Measurements from ENCODE around the gene GJB4.
A peak's percentile ranks its signal among the peaks of the same experiment; 100 is the strongest.

GJB4 gene

GRCh38 chr1:34776911-34777310, 17.4 kb downstream of the GJB4 start:
- Histone ChIP-seq H3K36me3 (ENCODE audit: control insufficient read depth, insufficient read depth, low read length) (no peaks in the 10 kb centered on the region), H3K9me3 (ENCODE audit: control insufficient read depth, low read length) (no peaks in the 10 kb centered on the region), H3K4me3 (ENCODE audit: insufficient read depth, low read depth, low read length, poor library complexity, severe bottlenecking) (no peak overlapping the region), H3K27ac (ENCODE audit: insufficient read depth, low read length, poor library complexity, severe bottlenecking) (no peak overlapping the region), H3K27me3 (replicated peaks; ENCODE audit: control insufficient read depth, insufficient read depth, low read length, poor library complexity, severe bottlenecking) (peaks cover 12% of the 10 kb centered on the region), H3K4me1 (ENCODE audit: control insufficient read depth, insufficient read depth, low read length, poor library complexity, severe bottlenecking) (peaks cover 9% of the 10 kb centered on the region)
- no peak for DNase-seq

GRCh38 chr1:34777519-34778321, 18.2 kb downstream of the GJB4 start:
- peaks cover 18% of the 10 kb centered on the region for H3K27me3 ChIP-seq (replicated peaks; ENCODE audit: control insufficient read depth, insufficient read depth, low read length, poor library complexity, severe bottlenecking)
- no peak overlapping the region for H3K27ac ChIP-seq (ENCODE audit: insufficient read depth, low read length, poor library complexity, severe bottlenecking)

GRCh38 chr1:34778381-34778780, 18.8 kb downstream of the GJB4 start:
- DNase-seq, result no peak
- Histone ChIP-seq H3K27me3 (replicated peaks; ENCODE audit: control insufficient read depth, insufficient read depth, low read length, poor library complexity, severe bottlenecking) (peaks cover 18% of the 10 kb centered on the region), H3K27ac (ENCODE audit: insufficient read depth, low read length, poor library complexity, severe bottlenecking) (no peak overlapping the region), H3K4me3 (ENCODE audit: insufficient read depth, low read depth, low read length, poor library complexity, severe bottlenecking) (no peak overlapping the region), H3K9me3 (ENCODE audit: control insufficient read depth, low read length) (no peaks in the 10 kb centered on the region), H3K36me3 (ENCODE audit: control insufficient read depth, insufficient read depth, low read length) (no peaks in the 10 kb centered on the region), H3K4me1 (ENCODE audit: control insufficient read depth, insufficient read depth, low read length, poor library complexity, severe bottlenecking) (peaks cover 12% of the 10 kb centered on the region)

More at GRCh38 chr1:34777519-34778321, 18.2 kb downstream of the GJB4 start:
- no peak overlapping the region for H3K4me3 ChIP-seq (ENCODE audit: insufficient read depth, low read depth, low read length, poor library complexity, severe bottlenecking)
- DNase-seq, result no peak
- H3K36me3 ChIP-seq (ENCODE audit: control insufficient read depth, insufficient read depth, low read length), result no peaks in the 10 kb centered on the region
- H3K9me3 ChIP-seq (ENCODE audit: control insufficient read depth, low read length), result no peaks in the 10 kb centered on the region
- H3K4me1 ChIP-seq (ENCODE audit: control insufficient read depth, insufficient read depth, low read length, poor library complexity, severe bottlenecking), result peaks cover 12% of the 10 kb centered on the region

- no peak for DNase-seq
- Histone ChIP-seq H3K27ac (ENCODE audit: insufficient read depth, low read length, poor library complexity, severe bottlenecking) (no peak overlapping the region), H3K36me3 (ENCODE audit: control insufficient read depth, insufficient read depth, low read length) (no peaks in the 10 kb centered on the region), H3K4me1 (ENCODE audit: control insufficient read depth, insufficient read depth, low read length, poor library complexity, severe bottlenecking) (peaks cover 12% of the 10 kb centered on the region), H3K27me3 (replicated peaks; ENCODE audit: control insufficient read depth, insufficient read depth, low read length, poor library complexity, severe bottlenecking) (peaks cover 18% of the 10 kb centered on the region), H3K9me3 (ENCODE audit: control insufficient read depth, low read length) (no peaks in the 10 kb centered on the region), H3K4me3 (ENCODE audit: insufficient read depth, low read depth, low read length, poor library complexity, severe bottlenecking) (no peak overlapping the region)
Measured at GRCh38 chr1:34779005-34779404, 19.5 kb downstream of the GJB4 start.

GRCh38 chr1:34779526-34779925, 20.0 kb downstream of the GJB4 start:
- no peak for DNase-seq
- no peak overlapping the region for H3K27ac ChIP-seq (ENCODE audit: insufficient read depth, low read length, poor library complexity, severe bottlenecking)
- H3K27me3 ChIP-seq (replicated peaks; ENCODE audit: control insufficient read depth, insufficient read depth, low read length, poor library complexity, severe bottlenecking), result peaks cover 18% of the 10 kb centered on the region
- H3K4me1 ChIP-seq (ENCODE audit: control insufficient read depth, insufficient read depth, low read length, poor library complexity, severe bottlenecking), result peaks cover 12% of the 10 kb centered on the region
- H3K9me3 ChIP-seq (ENCODE audit: control insufficient read depth, low read length), result no peaks in the 10 kb centered on the region
- H3K36me3 ChIP-seq (ENCODE audit: control insufficient read depth, insufficient read depth, low read length), result no peaks in the 10 kb centered on the region
- no peak overlapping the region for H3K4me3 ChIP-seq (ENCODE audit: insufficient read depth, low read depth, low read length, poor library complexity, severe bottlenecking)

GRCh38 chr1:34779962-34780361, 20.4 kb downstream of the GJB4 start:
- peaks cover 12% of the 10 kb centered on the region for H3K4me1 ChIP-seq (ENCODE audit: control insufficient read depth, insufficient read depth, low read length, poor library complexity, severe bottlenecking)
- peaks cover 18% of the 10 kb centered on the region for H3K27me3 ChIP-seq (replicated peaks; ENCODE audit: control insufficient read depth, insufficient read depth, low read length, poor library complexity, severe bottlenecking)
- DNase-seq, result no peak
- H3K4me3 ChIP-seq (ENCODE audit: insufficient read depth, low read depth, low read length, poor library complexity, severe bottlenecking), result no peak overlapping the region
- no peaks in the 10 kb centered on the region for H3K36me3 ChIP-seq (ENCODE audit: control insufficient read depth, insufficient read depth, low read length)
- H3K27ac ChIP-seq (ENCODE audit: insufficient read depth, low read length, poor library complexity, severe bottlenecking), result no peak overlapping the region
- no peaks in the 10 kb centered on the region for H3K9me3 ChIP-seq (ENCODE audit: control insufficient read depth, low read length)

GRCh38 chr1:34780528-34780927, 21.0 kb downstream of the GJB4 start:
- Histone ChIP-seq H3K27me3 (replicated peaks; ENCODE audit: control insufficient read depth, insufficient read depth, low read length, poor library complexity, severe bottlenecking) (peaks cover 18% of the 10 kb centered on the region), H3K4me1 (ENCODE audit: control insufficient read depth, insufficient read depth, low read length, poor library complexity, severe bottlenecking) (peaks cover 12% of the 10 kb centered on the region), H3K36me3 (ENCODE audit: control insufficient read depth, insufficient read depth, low read length) (no peaks in the 10 kb centered on the region), H3K27ac (ENCODE audit: insufficient read depth, low read length, poor library complexity, severe bottlenecking) (no peak overlapping the region), H3K9me3 (ENCODE audit: control insufficient read depth, low read length) (no peaks in the 10 kb centered on the region), H3K4me3 (ENCODE audit: insufficient read depth, low read depth, low read length, poor library complexity, severe bottlenecking) (no peak overlapping the region)
- DNase-seq, result no peak

- no peak within 1 kb of the TSS for H3K27ac ChIP-seq (ENCODE audit: insufficient read depth, low read length, poor library complexity, severe bottlenecking)
- H3K4me3 ChIP-seq (ENCODE audit: insufficient read depth, low read depth, low read length, poor library complexity, severe bottlenecking), result peak within 1 kb of the TSS; percentile 29
- DNase-seq, result no peak
- H3K9me3 ChIP-seq (ENCODE audit: control insufficient read depth, low read length), result no peaks in the 10 kb centered on the region
- no peaks in the 10 kb centered on the region for H3K36me3 ChIP-seq (ENCODE audit: control insufficient read depth, insufficient read depth, low read length)
- peaks cover 12% of the 10 kb centered on the region for H3K4me1 ChIP-seq (ENCODE audit: control insufficient read depth, insufficient read depth, low read length, poor library complexity, severe bottlenecking)
- peaks cover 18% of the 10 kb centered on the region for H3K27me3 ChIP-seq (replicated peaks; ENCODE audit: control insufficient read depth, insufficient read depth, low read length, poor library complexity, severe bottlenecking)
Measured at GRCh38 chr1:34781071-34781843, 21.7 kb downstream of the GJB4 start, which contains the start of gene GJB3. GJB3 (plus strand) TSS chr1:34781214; CDS start chr1:34784763, 3,549 bp downstream.

- Histone ChIP-seq H3K27ac (ENCODE audit: insufficient read depth, low read length, poor library complexity, severe bottlenecking) (no peak overlapping the region), H3K9me3 (ENCODE audit: control insufficient read depth, low read length) (no peaks in the 10 kb centered on the region), H3K27me3 (replicated peaks; ENCODE audit: control insufficient read depth, insufficient read depth, low read length, poor library complexity, severe bottlenecking) (peaks cover 18% of the 10 kb centered on the region), H3K36me3 (ENCODE audit: control insufficient read depth, insufficient read depth, low read length) (no peaks in the 10 kb centered on the region), H3K4me3 (ENCODE audit: insufficient read depth, low read depth, low read length, poor library complexity, severe bottlenecking) (peak overlapping the region; percentile 29), H3K4me1 (ENCODE audit: control insufficient read depth, insufficient read depth, low read length, poor library complexity, severe bottlenecking) (peaks cover 12% of the 10 kb centered on the region)
- DNase-seq, result no peak
Measured at GRCh38 chr1:34781844-34782391, 22.4 kb downstream of the GJB4 start.
